GM23338 (cell line): ENCODE results near the gene CPNE2. TPM values are rescaled to one million over a fixed set of nuclear protein-coding genes. Genes with fewer than 3 reads are reported as not detected.
A peak's percentile ranks its signal among the peaks of the same experiment; 100 is the strongest.

Experiments
- ATAC-seq: fragments of 200-7000 bp; cut with Tn5 transposase; 3 replicates; pipeline ENCODE4 v1.9.1; 2020
- DNase-seq: peaks from one replicate; pipeline ENCODE4 v3.0.0-alpha.2; 2015; ENCODE audit warnings: low spot score
- H2AFZ ChIP-seq: fragments of 200-600 bp; sonication (generic); 2 replicates; pipeline ENCODE4 v1.8.0; 2016; ENCODE audit warnings: antibody characterized with exemption, mild to moderate bottlenecking, moderate library complexity
- H3F3A ChIP-seq: fragments of 200-600 bp; sonication (generic); replicated peaks from 2 replicates; pipeline ENCODE4 v1.8.0; 2017; ENCODE audit warnings: antibody characterized with exemption, mixed run types, low read depth
- H3K27ac ChIP-seq: fragments of 200-600 bp; sonication (generic); 2 replicates; pipeline ENCODE4 v1.6.1; 2016; ENCODE audit warnings: low read depth
- H3K27me3 ChIP-seq: fragments of 200-600 bp; sonication (generic); 2 replicates; pipeline ENCODE4 v1.8.0; 2016; ENCODE audit warnings: mild to moderate bottlenecking, mixed run types, moderate library complexity; ENCODE audit not compliant: insufficient read depth
- H3K36me3 ChIP-seq: fragments of 200-600 bp; sonication (generic); 2 replicates; pipeline ENCODE4 v1.8.0; 2016; ENCODE audit warnings: mild to moderate bottlenecking; ENCODE audit not compliant: insufficient read depth
- H3K4me1 ChIP-seq: fragments of 200-600 bp; sonication (generic); 2 replicates; pipeline ENCODE4 v1.8.0; 2016; ENCODE audit warnings: mild to moderate bottlenecking, moderate library complexity; ENCODE audit not compliant: insufficient read depth
- H3K4me2 ChIP-seq: fragments of 200-600 bp; sonication (generic); 2 replicates; pipeline ENCODE4 v1.7.1; 2017; ENCODE audit warnings: mixed run types
- H3K4me3 ChIP-seq: fragments of 200-600 bp; sonication (generic); 2 replicates; pipeline ENCODE4 v1.6.1; 2016; ENCODE audit warnings: mixed run types
- H3K79me2 ChIP-seq: fragments of 200-600 bp; sonication (generic); replicated peaks from 2 replicates; pipeline ENCODE4 v1.8.0; 2017; ENCODE audit warnings: mild to moderate bottlenecking; ENCODE audit not compliant: insufficient read depth
- H3K9me2 ChIP-seq: fragments of 200-600 bp; sonication (generic); 2 replicates; pipeline ENCODE4 v1.8.0; 2017; ENCODE audit not compliant: insufficient read depth
- H4K20me1 ChIP-seq: fragments of 200-600 bp; sonication (generic); replicated peaks from 2 replicates; pipeline ENCODE4 v1.8.0; 2017; ENCODE audit warnings: mild to moderate bottlenecking; ENCODE audit not compliant: insufficient read depth
- H3K27ac Mint-ChIP-seq: 2 replicates; pipeline ENCODE4 v1.8.0; 2020; ENCODE audit warnings: inconsistent platforms, mild to moderate bottlenecking, moderate library complexity, mixed read lengths
- H3K27me3 Mint-ChIP-seq: 3 replicates; pipeline ENCODE4 v1.8.0; 2022; ENCODE audit warnings: low read depth, mild to moderate bottlenecking, moderate library complexity, mixed read lengths, inconsistent platforms; ENCODE audit not compliant: insufficient read depth, poor library complexity
- H3K36me3 Mint-ChIP-seq: 3 replicates; pipeline ENCODE4 v1.8.0; 2021; ENCODE audit warnings: low read depth, mild to moderate bottlenecking, inconsistent platforms, moderate library complexity, mixed read lengths
- H3K4me1 Mint-ChIP-seq: 3 replicates; pipeline ENCODE4 v1.8.0; 2020; ENCODE audit warnings: mild to moderate bottlenecking, inconsistent platforms, mixed read lengths
- H3K4me3 Mint-ChIP-seq: 3 replicates; pipeline ENCODE4 v1.8.0; 2021; ENCODE audit warnings: moderate library complexity, mild to moderate bottlenecking, inconsistent platforms, mixed read lengths
- H3K9me3 Mint-ChIP-seq: 3 replicates; pipeline ENCODE4 v1.8.0; 2020; ENCODE audit warnings: moderate library complexity, mild to moderate bottlenecking, inconsistent platforms, mixed read lengths
- CREB1 ChIP-seq: fragments of 250-450 bp; sonication (Bioruptor Pico); IDR thresholded peaks from 2 replicates; pipeline ENCODE4 v1.5.0; 2020; ENCODE audit warnings: low read depth, mild to moderate bottlenecking, moderate library complexity
- CTCF ChIP-seq, 2 experiments: fragments of 200-600 bp in 1 of 2; sonication (generic) in 1 of 2; conservative IDR thresholded peaks; 2 replicates each; pipeline versions ENCODE4 v1.5.1 to v1.6.1; 2016 to 2017; ENCODE audit warnings: antibody characterized with exemption in 2 of 2, low read depth in 2 of 2, mild to moderate bottlenecking in 2 of 2, moderate library complexity in 1 of 2
- ETS1 ChIP-seq: IDR thresholded peaks from 2 replicates; pipeline ENCODE4 v1.6.1; 2016; ENCODE audit warnings: antibody characterized with exemption
- EZH2 ChIP-seq: fragments of 200-600 bp; sonication (generic); IDR thresholded peaks from one replicate; pipeline ENCODE4 v1.8.0; 2017; ENCODE audit warnings: antibody characterized with exemption, mild to moderate bottlenecking, low read depth; ENCODE audit not compliant: unreplicated experiment
- EZH2phosphoT487 ChIP-seq: fragments of 200-600 bp; sonication (generic); IDR thresholded peaks from one replicate; pipeline ENCODE4 v1.8.1; 2018; ENCODE audit warnings: antibody characterized with exemption; ENCODE audit not compliant: unreplicated experiment
- JUNB ChIP-seq: IDR thresholded peaks from one replicate; pipeline ENCODE4 v1.6.1; 2016; ENCODE audit warnings: antibody characterized with exemption; ENCODE audit not compliant: unreplicated experiment
- STAT1 ChIP-seq: IDR thresholded peaks from one replicate; pipeline ENCODE4 v1.6.1; 2016; ENCODE audit warnings: antibody characterized with exemption; ENCODE audit not compliant: unreplicated experiment
- ZNF331 ChIP-seq: fragments of 250-450 bp; sonication (Bioruptor Pico); IDR thresholded peaks from 2 replicates; pipeline ENCODE4 v1.5.0; 2020; ENCODE audit warnings: low read depth, mild to moderate bottlenecking, moderate library complexity
- polyA plus RNA-seq: library from polyadenylated mRNA; unstranded; fragments of >200 nt; fragmentation: Nextera tagmentation; extraction: Ambion mirVana; gene quantifications from 2 replicates; pipeline ENCODE4 v1.2.1, GENCODE V29; 2016
- total RNA-seq: library from RNA; depleted of rRNA; stranded (reverse); fragments of >200 nt; shearing (Covaris generic); gene quantifications from 2 replicates; pipeline ENCODE4 v1.2.3, GENCODE V29; 2014
- TF ChIP-seq, protein P1 (sequence below): IDR thresholded peaks from one replicate; pipeline ENCODE4 v1.6.1; 2018; ENCODE audit warnings: antibody characterized with exemption; ENCODE audit not compliant: unreplicated experiment

The CPNE2 gene
- total and polyA plus RNA-seq, 2 experiments from 2014 or later: 7.1 to 11.3 TPM

- DNase-seq (no peak), ATAC-seq (no peak)
- Histone ChIP-seq H3F3A (no peaks in the 10 kb centered on the region), H3K9me2 (no peaks in the 10 kb centered on the region), H3K27me3 (no peaks in the 10 kb centered on the region), H3K4me2 (peak overlapping the region; percentile 36; the same call in 1 of the 2 replicates), H3K27ac (peak overlapping the region; percentile 86), H3K4me1 (peaks cover 47% of the 10 kb centered on the region), H3K36me3 (peaks cover 7% of the 10 kb centered on the region; the same call in 1 of the 2 replicates), H4K20me1 (no peaks in the 10 kb centered on the region), H3K4me3 (no peak overlapping the region), H3K79me2 (no peaks in the 10 kb centered on the region), H2AFZ (no peak overlapping the region)
- H3K4me3 Mint-ChIP-seq: peak overlapping the region; percentile 1; the same call in 2 of the 3 replicates
- peaks cover 22% of the 10 kb centered on the region for H3K27me3 Mint-ChIP-seq
- H3K4me1 Mint-ChIP-seq: peaks cover 65% of the 10 kb centered on the region
- TF ChIP-seq EZH2phosphoT487 (no peak), ZNF331 (CRISPR knock-in tag) (no peak), CREB1 (CRISPR knock-in tag) (no peak), JUNB (no peak), EZH2 (no peak)
- no peaks in the 10 kb centered on the region; the same call in 2 of the 3 replicates for H3K9me3 Mint-ChIP-seq
- H3K36me3 Mint-ChIP-seq: peaks cover 11% of the 10 kb centered on the region
- peak overlapping the region; percentile 89 for H3K27ac Mint-ChIP-seq
Measured at GRCh38 chr16:57148481-57148880, 56.1 kb downstream of the CPNE2 start.

- Mint-ChIP-seq H3K9me3 (no peaks in the 10 kb centered on the region; the same call in 2 of the 3 replicates), H3K4me1 (peaks cover 65% of the 10 kb centered on the region), H3K27ac (no peak overlapping the region; the same call in 1 of the 2 replicates), H3K4me3 (no peak overlapping the region), H3K27me3 (peaks cover 22% of the 10 kb centered on the region), H3K36me3 (peaks cover 20% of the 10 kb centered on the region)
- Histone ChIP-seq H3F3A (no peaks in the 10 kb centered on the region), H3K79me2 (no peaks in the 10 kb centered on the region), H4K20me1 (no peaks in the 10 kb centered on the region), H3K27me3 (no peaks in the 10 kb centered on the region), H3K27ac (no peak overlapping the region), H3K36me3 (peaks cover 7% of the 10 kb centered on the region), H3K4me2 (no peak overlapping the region), H3K9me2 (no peaks in the 10 kb centered on the region), H3K4me3 (no peak overlapping the region), H3K4me1 (peaks cover 47% of the 10 kb centered on the region), H2AFZ (no peak overlapping the region)
- no peak for TF ChIP-seq CTCF (conservative IDR thresholded peaks at IDR 0.05; ENCODE audit: low read depth in 2 of 2)
- TF ChIP-seq EZH2: no peak
- no peak for ATAC-seq
- DNase-seq: no peak
Measured at GRCh38 chr16:57149391-57149790, 57.0 kb downstream of the CPNE2 start.

DNA sequence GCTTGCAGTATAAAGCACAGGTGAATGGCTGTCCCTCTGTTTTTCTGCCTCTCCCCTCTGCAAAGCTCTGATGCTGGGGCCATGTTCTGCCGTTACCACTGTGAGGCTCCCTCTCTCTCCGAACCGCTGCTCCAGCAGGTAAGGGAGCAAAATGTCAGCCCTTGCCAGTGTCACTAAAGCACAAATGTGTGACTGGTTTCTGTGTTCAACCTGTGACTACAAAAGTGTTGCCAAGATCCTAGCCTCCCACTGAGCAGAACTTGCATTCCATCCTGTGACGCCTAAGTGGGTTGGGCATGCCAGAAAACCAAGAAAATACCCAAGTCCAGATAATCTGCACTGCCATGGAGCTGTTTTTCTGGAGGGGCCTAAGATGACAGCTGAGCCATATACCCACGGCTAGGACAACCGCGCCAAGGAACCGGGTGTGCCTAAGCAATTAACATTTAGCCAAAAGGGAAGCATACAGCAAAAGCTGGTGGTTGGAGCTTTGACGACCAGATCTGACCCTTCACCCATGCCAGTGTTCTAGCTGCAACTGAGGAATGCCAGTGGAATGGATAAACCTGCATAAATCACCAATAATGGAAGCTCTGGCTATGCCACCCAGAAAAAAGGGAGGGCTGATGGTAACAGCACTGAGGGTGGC is 58.4 kb downstream of the CPNE2 start:
- no peak; the same call in 2 of the 3 replicates for ATAC-seq
- H3K4me1 Mint-ChIP-seq: peaks cover 56% of the 10 kb centered on the region

More for the DNA sequence above, 58.4 kb downstream of the CPNE2 start:
- H3F3A ChIP-seq: no peaks in the 10 kb centered on the region
- no peaks in the 10 kb centered on the region for H3K9me2 ChIP-seq
- H3K79me2 ChIP-seq: no peaks in the 10 kb centered on the region
- no peak overlapping the region for H3K4me3 ChIP-seq
- H3K9me3 Mint-ChIP-seq: no peaks in the 10 kb centered on the region; the same call in 2 of the 3 replicates
- peak overlapping the region; percentile 72 for H3K27ac Mint-ChIP-seq
- peaks cover 41% of the 10 kb centered on the region for H3K4me1 ChIP-seq
- peaks cover 7% of the 10 kb centered on the region for H3K36me3 ChIP-seq
- no peaks in the 10 kb centered on the region for H4K20me1 ChIP-seq
- H3K27me3 Mint-ChIP-seq: peaks cover 21% of the 10 kb centered on the region
- TF ChIP-seq JUNB (no peak), CTCF (conservative IDR thresholded peaks at IDR 0.05; ENCODE audit: low read depth in 2 of 2) (peak in 1 of 2 experiments; percentile 43; a peak in 2 of 4 replicates), EZH2 (no peak), ETS1 (no peak), STAT1 (no peak)
- TF ChIP-seq, protein P1, sequence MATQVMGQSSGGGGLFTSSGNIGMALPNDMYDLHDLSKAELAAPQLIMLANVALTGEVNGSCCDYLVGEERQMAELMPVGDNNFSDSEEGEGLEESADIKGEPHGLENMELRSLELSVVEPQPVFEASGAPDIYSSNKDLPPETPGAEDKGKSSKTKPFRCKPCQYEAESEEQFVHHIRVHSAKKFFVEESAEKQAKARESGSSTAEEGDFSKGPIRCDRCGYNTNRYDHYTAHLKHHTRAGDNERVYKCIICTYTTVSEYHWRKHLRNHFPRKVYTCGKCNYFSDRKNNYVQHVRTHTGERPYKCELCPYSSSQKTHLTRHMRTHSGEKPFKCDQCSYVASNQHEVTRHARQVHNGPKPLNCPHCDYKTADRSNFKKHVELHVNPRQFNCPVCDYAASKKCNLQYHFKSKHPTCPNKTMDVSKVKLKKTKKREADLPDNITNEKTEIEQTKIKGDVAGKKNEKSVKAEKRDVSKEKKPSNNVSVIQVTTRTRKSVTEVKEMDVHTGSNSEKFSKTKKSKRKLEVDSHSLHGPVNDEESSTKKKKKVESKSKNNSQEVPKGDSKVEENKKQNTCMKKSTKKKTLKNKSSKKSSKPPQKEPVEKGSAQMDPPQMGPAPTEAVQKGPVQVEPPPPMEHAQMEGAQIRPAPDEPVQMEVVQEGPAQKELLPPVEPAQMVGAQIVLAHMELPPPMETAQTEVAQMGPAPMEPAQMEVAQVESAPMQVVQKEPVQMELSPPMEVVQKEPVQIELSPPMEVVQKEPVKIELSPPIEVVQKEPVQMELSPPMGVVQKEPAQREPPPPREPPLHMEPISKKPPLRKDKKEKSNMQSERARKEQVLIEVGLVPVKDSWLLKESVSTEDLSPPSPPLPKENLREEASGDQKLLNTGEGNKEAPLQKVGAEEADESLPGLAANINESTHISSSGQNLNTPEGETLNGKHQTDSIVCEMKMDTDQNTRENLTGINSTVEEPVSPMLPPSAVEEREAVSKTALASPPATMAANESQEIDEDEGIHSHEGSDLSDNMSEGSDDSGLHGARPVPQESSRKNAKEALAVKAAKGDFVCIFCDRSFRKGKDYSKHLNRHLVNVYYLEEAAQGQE: no peak
- peaks cover 30% of the 10 kb centered on the region for H3K36me3 Mint-ChIP-seq
- H3K27me3 ChIP-seq: no peaks in the 10 kb centered on the region
- no peak overlapping the region for H3K4me3 Mint-ChIP-seq
- peak; percentile 19 for DNase-seq
- no peak overlapping the region for H3K27ac ChIP-seq
- peak overlapping the region; percentile 37; the same call in 1 of the 2 replicates for H3K4me2 ChIP-seq
- H2AFZ ChIP-seq: no peak overlapping the region
